Activated CD4-positive, alpha-beta T cell treated with anti-CD3 and anti-CD28 coated beads for 36 hours (primary cell): ENCODE results near the gene MMP24. TPM values are rescaled to one million over a fixed set of nuclear protein-coding genes. Genes with fewer than 3 reads are reported as not detected.
"Not testable (repeated sequence)": the region's sequence is repeated elsewhere in the genome, so short reads cannot be mapped to it uniquely, and the experiment has no call there.

Experiments used
- ATAC-seq: fragments of 200-7000 bp; cut with Tn5 transposase; one replicate; pipeline ENCODE4 v1.10.0; 2021; ENCODE audit warnings: mild to moderate bottlenecking, moderate library complexity
- CTCF ChIA-PET: fragments of 350-600 bp; sonication (Branson Sonifier 250); formaldehyde crosslinking; loops from one replicate; lab custom pipeline; 2021; ENCODE audit warnings: antibody characterized with exemption; lab: Charles Lee
- POLR2A ChIA-PET: fragments of 350-600 bp; sonication (Branson Sonifier 250); formaldehyde crosslinking; loops from one replicate; lab custom pipeline; 2021; ENCODE audit warnings: antibody characterized with exemption, inconsistent platforms; lab: Charles Lee
- DNase-seq: peaks from one replicate; pipeline ENCODE4 v3.0.0-alpha.2; 2020
- H3K27ac Mint-ChIP-seq: one replicate; pipeline ENCODE4 v1.8.0; 2021; ENCODE audit warnings: mixed read lengths
- H3K27me3 Mint-ChIP-seq: one replicate; pipeline ENCODE4 v1.8.0; 2021; ENCODE audit warnings: mixed read lengths
- H3K36me3 Mint-ChIP-seq: one replicate; pipeline ENCODE4 v1.8.0; 2021; ENCODE audit warnings: low read depth, mixed read lengths
- H3K4me1 Mint-ChIP-seq: one replicate; pipeline ENCODE4 v1.8.0; 2021; ENCODE audit warnings: mixed read lengths
- H3K4me3 Mint-ChIP-seq: one replicate; pipeline ENCODE4 v1.8.0; 2021; ENCODE audit warnings: mild to moderate bottlenecking, moderate library complexity, mixed read lengths
- H3K9me3 Mint-ChIP-seq: one replicate; pipeline ENCODE4 v1.8.0; 2021; ENCODE audit warnings: low read depth, mixed read lengths
- intact Hi-C, 2 experiments: fragments of 100-400 bp; cut with DNase I in 1 of 2; cut with micrococcal nuclease in 1 of 2; formaldehyde crosslinking; loops; one replicate each; pipeline versions ENCODE4 v1.14.2 to v1.15.1; 2022 to 2024; cut with DNase I, micrococcal nuclease
- total RNA-seq, 2 experiments: library from RNA; stranded (reverse); gene quantifications; one replicate each; pipeline ENCODE4 v1.2.3, GENCODE V29; 2021

MMP24 gene
- total RNA-seq, result not detected

DNA sequence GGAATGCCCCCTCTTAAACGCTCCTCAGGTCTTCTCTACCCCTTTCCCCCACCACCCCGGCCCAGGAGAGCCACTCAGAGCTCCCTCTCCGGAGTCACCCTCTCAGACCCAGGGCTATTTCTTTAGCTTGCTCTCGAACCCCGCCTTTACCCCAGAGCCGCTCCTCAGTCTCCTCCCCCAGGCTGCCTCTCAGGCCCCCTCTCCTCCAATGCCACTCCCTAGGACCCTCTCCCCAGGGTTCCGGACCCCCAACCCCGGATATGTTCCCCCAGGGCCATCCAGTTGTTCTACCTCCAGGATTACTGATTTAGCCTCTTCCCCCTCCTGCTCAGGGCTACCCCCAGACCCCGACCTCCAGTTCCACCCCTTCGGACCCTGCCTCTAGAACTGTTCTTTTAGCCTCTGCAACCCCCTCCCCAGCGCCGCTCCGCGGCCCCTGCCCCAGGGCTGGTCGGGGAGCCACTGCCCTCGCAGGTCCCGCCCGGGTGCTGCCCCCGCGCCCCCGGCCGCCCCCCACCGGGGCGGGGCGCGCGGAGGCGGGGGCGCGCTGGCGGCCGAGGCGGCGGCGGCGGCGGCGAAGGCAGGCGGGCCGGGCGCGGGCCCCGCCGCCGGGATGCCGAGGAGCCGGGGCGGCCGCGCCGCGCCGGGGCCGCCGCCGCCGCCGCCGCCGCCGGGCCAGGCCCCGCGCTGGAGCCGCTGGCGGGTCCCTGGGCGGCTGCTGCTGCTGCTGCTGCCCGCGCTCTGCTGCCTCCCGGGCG lies at the start of gene MMP24:
Gene MMP24 (plus strand): TSS at position 565 of the 758 bp plus-strand sequence. CDS start 49 bp downstream, at position 614.
- Mint-ChIP-seq H3K36me3 (peaks cover 10% of the 10 kb centered on the region), H3K9me3 (no peaks in the 10 kb centered on the region), H3K4me1 (peaks cover 6% of the 10 kb centered on the region), H3K27ac (no peak within 1 kb of the TSS), H3K4me3 (peak within 1 kb of the TSS; percentile 55), H3K27me3 (peaks cover 32% of the 10 kb centered on the region)
- no peak for ATAC-seq
- intact Hi-C loops, result no loop called here
- CTCF ChIA-PET, result interaction anchor here (1.2 kb wide), 1 partner anchor 17 kb away, joined by 5 read pairs; no protein-coding TSS in a partner anchor
- no peak for DNase-seq
- POLR2A ChIA-PET, result interaction anchor here (0.5 kb wide), 1 partner anchor 859 kb away, joined by 5 read pairs; no protein-coding TSS in a partner anchor

DNA sequence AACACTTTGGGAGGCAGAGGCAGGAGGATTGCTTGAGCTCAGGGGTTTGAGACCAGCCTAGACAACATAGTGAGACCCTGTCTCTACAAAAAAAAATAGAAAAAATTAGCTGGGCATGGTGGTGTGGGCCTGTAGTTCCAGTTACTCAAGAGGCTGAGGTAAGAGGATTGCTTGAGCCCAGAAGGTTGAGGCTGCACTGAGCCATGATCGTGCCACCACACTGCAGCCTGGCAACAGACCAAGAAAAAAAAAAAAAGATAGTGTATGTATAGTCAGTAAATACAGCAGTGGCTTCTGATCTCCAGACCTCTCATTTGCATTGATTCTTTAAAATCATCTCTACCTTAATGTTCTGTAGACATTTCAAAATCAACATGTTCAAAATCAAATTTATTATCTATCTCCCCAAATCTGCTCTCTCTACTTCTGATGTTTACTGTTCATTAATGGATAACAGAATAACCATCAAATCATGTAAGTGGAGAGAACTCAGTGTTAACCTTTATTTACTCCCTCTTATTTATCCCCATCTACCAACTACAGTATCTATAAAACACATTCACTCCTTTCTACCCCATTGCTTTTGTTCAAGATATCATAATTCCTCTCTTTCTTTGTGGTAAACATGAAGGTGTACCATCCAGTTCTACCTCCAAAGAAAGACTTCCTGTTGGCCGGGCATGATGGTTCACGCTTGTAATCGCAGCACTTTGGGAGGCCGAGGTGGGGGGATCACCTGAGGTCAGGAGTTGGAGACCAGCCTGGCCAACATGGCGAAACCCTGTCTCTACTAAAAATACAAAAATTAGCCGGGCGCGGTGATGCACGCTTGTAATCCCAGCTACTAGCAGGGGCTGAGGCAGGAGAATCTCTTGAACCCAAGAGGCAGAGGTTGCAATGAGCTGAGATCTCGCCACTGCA lies 46.9 kb upstream of the MMP24 start:
- POLR2A ChIA-PET, result no interaction called here
- H3K4me3 Mint-ChIP-seq, result no peak overlapping the region
- no peaks in the 10 kb centered on the region for H3K9me3 Mint-ChIP-seq
- no peak for DNase-seq
- H3K36me3 Mint-ChIP-seq, result peaks cover 2% of the 10 kb centered on the region
- intact Hi-C loops, result no loop called here
- ATAC-seq, result no peak
- no peaks in the 10 kb centered on the region for H3K4me1 Mint-ChIP-seq
- CTCF ChIA-PET, result interaction anchor here (0.6 kb wide), 2 partner anchors 11 to 87 kb away, joined by 3 to 4 read pairs; no protein-coding TSS in a partner anchor
- no peaks in the 10 kb centered on the region for H3K27me3 Mint-ChIP-seq
- H3K27ac Mint-ChIP-seq, result no peak overlapping the region

DNA sequence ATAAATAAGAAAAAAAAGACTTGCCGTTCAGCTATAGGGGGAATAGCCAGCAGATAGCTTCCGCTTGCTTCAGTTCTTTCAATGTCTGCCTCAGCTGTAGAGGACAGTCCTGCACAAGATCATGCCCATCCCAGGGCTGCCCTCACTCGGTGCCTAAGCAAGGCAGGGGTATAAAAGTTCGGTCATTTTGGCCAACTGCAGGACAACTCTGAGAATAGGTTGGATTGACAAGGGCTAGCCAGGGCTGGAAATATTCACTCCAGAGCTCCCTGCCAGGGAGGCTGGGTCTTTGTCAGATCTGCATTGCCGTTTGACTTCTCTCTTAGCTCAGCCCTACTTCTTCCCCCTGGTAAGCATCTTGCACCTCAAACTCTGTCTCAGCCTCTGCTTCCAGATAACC lies 46.2 kb upstream of the MMP24 start:
- DNase-seq (no peak), ATAC-seq (no peak)
- Mint-ChIP-seq H3K27ac (no peak overlapping the region), H3K4me1 (no peaks in the 10 kb centered on the region), H3K27me3 (no peaks in the 10 kb centered on the region), H3K4me3 (no peak overlapping the region), H3K36me3 (peaks cover 2% of the 10 kb centered on the region), H3K9me3 (no peaks in the 10 kb centered on the region)
- CTCF ChIA-PET, result interaction anchor here (0.6 kb wide), 1 partner anchor 10 kb away, joined by 4 read pairs; no protein-coding TSS in a partner anchor
- intact Hi-C loops, result no loop called here
- POLR2A ChIA-PET, result no interaction called here

DNA sequence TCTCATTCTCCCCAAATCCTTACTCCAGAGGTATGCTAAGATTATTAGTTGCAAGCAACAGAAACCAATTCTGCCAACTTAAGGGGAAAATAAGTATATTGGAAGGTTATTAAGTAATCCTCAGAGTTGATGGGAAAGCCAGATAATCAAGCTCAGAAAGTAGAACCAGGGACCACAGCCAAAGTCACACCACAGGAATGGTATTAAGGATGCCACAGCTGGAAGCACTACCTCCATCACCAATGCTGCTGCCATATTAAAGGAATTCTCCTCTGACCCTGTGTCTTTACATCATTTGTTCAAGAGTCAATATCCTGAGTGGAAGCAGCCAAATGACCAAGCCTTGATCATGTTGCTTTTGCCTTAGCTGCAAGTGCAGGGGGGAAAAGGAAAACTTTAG lies 44.8 kb upstream of the MMP24 start:
- ChIA-PET POLR2A (no interaction called here), CTCF (interaction anchor here (0.6 to 1.1 kb wide), 4 partner anchors 12 to 672 kb away, joined by 3 read pairs; partner anchors contain the start of gene EDEM2)
- Mint-ChIP-seq H3K4me1 (no peaks in the 10 kb centered on the region), H3K36me3 (peaks cover 2% of the 10 kb centered on the region), H3K4me3 (no peak overlapping the region), H3K27me3 (no peaks in the 10 kb centered on the region), H3K27ac (no peak overlapping the region), H3K9me3 (no peaks in the 10 kb centered on the region)
- intact Hi-C loops, result no loop called here
- no peak for DNase-seq
- ATAC-seq, result no peak

DNA sequence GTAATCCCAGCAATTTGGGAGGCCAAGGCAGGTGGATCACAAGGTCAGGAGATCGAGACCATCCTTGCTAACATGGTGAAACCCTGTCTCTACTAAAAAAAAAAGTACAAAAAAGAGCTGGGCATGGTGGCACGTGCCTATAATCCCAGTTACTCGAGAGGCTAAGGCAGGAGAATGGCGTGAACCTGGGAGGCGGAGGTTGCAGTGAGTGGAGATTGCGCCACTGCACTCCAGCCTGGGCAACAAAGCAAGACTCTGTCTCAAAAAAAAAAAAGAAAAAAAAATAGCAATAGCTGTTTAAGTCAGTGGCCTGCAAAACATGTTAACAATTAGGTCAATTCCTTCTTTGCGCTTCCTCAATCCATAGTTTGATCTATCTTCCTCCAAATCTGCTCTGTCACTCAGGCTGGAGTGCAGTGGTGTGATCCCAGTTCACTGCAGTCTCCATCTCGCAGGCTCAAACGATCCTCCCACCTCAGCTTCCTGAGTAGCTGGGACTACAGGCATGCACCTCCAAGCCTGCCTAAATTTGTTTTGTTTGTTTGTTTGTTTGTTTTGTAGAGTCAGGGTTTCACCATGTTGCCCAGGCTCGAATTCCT lies 39.7 kb upstream of the MMP24 start:
- H3K4me1 Mint-ChIP-seq, H3K27me3 Mint-ChIP-seq, DNase-seq, H3K27ac Mint-ChIP-seq, POLR2A ChIA-PET, ATAC-seq, intact Hi-C loops, H3K4me3 Mint-ChIP-seq, H3K36me3 Mint-ChIP-seq, H3K9me3 Mint-ChIP-seq: not testable (repeated sequence)
- CTCF ChIA-PET, result interaction anchor here (1.0 kb wide), 1 partner anchor 21 kb away, joined by 3 read pairs; no protein-coding TSS in a partner anchor

DNA sequence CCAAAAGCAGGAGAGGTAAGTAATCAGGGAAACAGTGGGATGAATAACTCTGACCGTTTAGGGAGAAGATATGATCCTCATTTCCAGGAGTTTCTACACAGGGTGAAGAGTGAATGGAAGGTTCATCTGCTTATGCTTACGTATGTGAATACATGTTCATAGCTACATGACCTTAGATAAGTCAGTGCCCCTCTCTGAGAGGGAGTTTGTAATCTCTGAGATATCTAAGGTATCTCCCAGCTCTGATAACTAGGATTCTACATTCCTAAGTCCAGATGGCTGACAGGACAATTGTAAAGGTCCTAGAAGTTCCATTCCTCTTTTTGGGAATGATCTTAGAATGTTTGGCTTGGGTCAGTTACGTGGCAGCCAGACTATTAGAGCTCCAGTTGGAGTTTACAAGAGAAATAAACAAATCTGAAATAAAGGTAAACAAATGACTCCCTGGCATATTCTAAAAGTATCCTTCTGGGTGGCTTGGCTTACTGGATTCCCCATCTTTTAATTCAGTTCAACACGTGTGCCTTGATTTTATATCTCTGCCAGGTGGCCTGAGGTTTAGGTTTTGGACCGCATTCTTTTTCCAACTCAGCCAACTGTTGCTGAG lies 38.8 kb upstream of the MMP24 start:
- Mint-ChIP-seq H3K27ac (no peak overlapping the region), H3K9me3 (no peaks in the 10 kb centered on the region), H3K4me1 (no peaks in the 10 kb centered on the region), H3K4me3 (no peak overlapping the region), H3K27me3 (no peaks in the 10 kb centered on the region), H3K36me3 (no peaks in the 10 kb centered on the region)
- POLR2A ChIA-PET, result no interaction called here
- intact Hi-C loops, result no loop called here
- DNase-seq (no peak), ATAC-seq (no peak)
- CTCF ChIA-PET, result interaction anchor here (0.5 to 1.1 kb wide), 4 partner anchors 18 to 122 kb away, joined by 3 read pairs; partner anchors contain the start of gene EDEM2

DNA sequence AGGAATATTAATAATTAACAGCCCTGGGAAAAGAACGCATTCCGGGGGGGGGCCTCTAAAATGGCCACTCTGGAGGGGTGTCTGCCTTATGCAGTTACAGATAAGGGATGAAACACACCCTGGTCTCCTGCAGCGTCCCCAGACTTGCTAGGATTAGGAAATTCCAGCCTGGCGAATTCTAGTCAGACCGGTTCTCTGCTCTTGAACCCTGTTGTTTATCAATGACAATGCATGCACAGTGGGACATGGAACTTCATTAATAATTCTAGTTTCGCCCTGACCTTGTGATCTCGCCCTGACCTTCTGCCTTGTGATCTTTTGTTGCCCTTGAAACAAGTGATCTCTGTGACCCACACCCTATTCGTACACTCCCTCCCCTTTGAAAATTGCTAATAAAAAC lies 37.3 kb upstream of the MMP24 start:
- H3K27ac Mint-ChIP-seq, H3K27me3 Mint-ChIP-seq, H3K4me1 Mint-ChIP-seq, CTCF ChIA-PET, H3K36me3 Mint-ChIP-seq, DNase-seq, H3K4me3 Mint-ChIP-seq, intact Hi-C loops, H3K9me3 Mint-ChIP-seq, ATAC-seq, POLR2A ChIA-PET: not testable (repeated sequence)

DNA sequence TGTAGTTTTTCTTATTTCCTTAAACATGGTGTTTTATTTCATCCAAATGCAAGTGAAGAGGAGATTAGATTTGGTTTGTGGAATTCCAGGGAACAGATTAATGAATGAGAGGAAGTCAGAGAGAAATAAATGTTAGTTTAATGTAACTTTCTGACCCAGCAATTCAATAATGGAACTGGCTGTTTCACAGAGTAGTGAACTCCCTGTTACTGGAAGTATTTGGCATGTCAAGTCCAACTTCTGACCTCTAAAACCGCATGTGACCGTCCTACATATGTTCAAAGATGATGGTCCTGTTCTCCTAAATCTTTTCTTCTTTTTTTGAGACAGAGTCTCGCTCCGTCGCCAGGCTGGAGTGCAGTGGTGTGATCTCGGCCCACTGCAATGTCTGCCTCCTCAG lies 35.9 kb upstream of the MMP24 start:
- H3K36me3 Mint-ChIP-seq, result no peaks in the 10 kb centered on the region
- no peaks in the 10 kb centered on the region for H3K9me3 Mint-ChIP-seq
- POLR2A ChIA-PET, result no interaction called here
- H3K4me3 Mint-ChIP-seq, result no peak overlapping the region
- H3K27me3 Mint-ChIP-seq, result no peaks in the 10 kb centered on the region
- H3K27ac Mint-ChIP-seq, result no peak overlapping the region
- no peak for DNase-seq
- ATAC-seq, result no peak
- CTCF ChIA-PET, result interaction anchor here (0.7 kb wide), 1 partner anchor 10 kb away, joined by 4 read pairs; no protein-coding TSS in a partner anchor
- no peaks in the 10 kb centered on the region for H3K4me1 Mint-ChIP-seq
- intact Hi-C loops, result no loop called here

DNA sequence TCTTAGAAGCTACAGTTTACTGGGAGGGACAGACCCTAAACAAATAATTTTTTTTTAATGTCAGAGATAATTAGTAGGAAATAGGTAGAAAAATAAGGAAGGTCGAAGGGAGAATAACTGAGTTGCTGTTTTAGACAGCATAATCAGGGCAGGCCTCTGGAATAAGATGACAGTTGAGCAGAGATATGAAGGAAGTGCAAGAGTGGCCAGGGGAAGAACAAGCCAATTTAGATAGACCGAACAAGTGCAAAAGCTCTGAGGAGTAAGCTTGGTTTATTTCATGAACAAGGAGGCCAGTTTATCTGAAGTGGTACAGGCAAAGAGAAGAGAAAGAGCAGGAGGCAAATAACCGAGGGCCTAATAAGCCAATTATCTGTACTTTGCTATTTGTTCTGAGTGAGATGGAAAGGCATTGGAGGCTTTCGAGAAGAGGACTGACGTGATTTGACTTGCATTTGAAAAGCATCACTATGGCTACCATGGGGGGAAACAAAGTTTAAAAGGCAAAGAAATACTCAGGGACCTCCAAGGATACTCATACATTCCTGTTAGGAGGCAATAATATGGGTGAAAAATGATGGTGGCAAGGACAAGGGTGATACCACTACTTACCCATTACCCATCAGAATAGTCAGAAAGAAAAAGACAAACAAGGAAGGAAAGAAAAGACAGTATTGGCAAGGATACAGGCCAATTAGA lies 34.9 kb upstream of the MMP24 start:
- H3K9me3 Mint-ChIP-seq, result peaks cover 4% of the 10 kb centered on the region
- ATAC-seq (no peak), DNase-seq (no peak)
- intact Hi-C loops, result no loop called here
- H3K4me1 Mint-ChIP-seq, result no peaks in the 10 kb centered on the region
- no peaks in the 10 kb centered on the region for H3K27me3 Mint-ChIP-seq
- no peak overlapping the region for H3K4me3 Mint-ChIP-seq
- peaks cover 4% of the 10 kb centered on the region for H3K36me3 Mint-ChIP-seq
- POLR2A ChIA-PET, result no interaction called here
- CTCF ChIA-PET, result interaction anchor here (0.7 kb wide), 2 partner anchors 145 to 298 kb away, joined by 3 read pairs; no protein-coding TSS in a partner anchor
- no peak overlapping the region for H3K27ac Mint-ChIP-seq

DNA sequence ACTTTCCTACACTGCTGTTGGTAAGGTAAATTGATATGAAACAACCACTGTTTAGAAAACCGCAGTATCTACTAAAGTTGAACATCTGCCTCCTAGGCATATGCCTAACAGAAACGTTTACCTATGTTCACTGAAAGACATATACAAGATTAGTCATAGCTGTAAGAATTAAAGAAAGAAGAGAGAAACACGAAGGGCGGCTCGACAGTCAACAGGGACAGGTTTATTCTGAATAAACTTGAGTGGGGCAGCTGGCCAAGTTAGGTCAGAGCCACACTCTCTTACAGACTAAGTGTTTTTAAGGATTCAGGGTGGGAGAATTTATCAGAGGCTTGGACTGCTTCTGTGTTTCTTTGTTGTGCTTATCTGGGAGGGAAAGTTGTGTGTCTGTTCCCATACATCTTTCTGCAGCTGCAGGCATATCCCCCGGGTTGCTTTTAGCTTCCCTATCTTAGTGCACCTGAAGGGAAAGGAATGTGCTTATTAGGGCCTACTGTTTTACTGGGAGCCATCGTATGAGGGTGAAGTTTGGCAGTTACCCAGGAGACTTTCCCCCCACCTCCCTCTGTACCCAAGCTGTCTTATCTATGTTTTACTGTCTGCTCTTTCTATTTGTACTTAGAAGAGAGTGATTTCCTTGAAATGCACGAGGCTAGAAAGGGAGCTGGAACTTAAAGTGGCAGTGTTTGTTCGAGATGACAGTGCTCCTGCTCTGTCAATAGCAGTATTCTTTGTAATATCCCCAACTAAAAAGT lies 34.2 kb upstream of the MMP24 start:
- ATAC-seq, result no peak
- Mint-ChIP-seq H3K27me3 (no peaks in the 10 kb centered on the region), H3K9me3 (peaks cover 9% of the 10 kb centered on the region), H3K4me3 (no peak overlapping the region), H3K27ac (no peak overlapping the region), H3K36me3 (peaks cover 8% of the 10 kb centered on the region), H3K4me1 (no peaks in the 10 kb centered on the region)
- no peak for DNase-seq
- POLR2A ChIA-PET, result no interaction called here
- intact Hi-C loops, result no loop called here
- CTCF ChIA-PET, result interaction anchor here (0.7 kb wide), 1 partner anchor 146 kb away, joined by 3 read pairs; no protein-coding TSS in a partner anchor
